Measurements from ENCODE around the gene TOMM5.

TOMM5 gene

DNA sequence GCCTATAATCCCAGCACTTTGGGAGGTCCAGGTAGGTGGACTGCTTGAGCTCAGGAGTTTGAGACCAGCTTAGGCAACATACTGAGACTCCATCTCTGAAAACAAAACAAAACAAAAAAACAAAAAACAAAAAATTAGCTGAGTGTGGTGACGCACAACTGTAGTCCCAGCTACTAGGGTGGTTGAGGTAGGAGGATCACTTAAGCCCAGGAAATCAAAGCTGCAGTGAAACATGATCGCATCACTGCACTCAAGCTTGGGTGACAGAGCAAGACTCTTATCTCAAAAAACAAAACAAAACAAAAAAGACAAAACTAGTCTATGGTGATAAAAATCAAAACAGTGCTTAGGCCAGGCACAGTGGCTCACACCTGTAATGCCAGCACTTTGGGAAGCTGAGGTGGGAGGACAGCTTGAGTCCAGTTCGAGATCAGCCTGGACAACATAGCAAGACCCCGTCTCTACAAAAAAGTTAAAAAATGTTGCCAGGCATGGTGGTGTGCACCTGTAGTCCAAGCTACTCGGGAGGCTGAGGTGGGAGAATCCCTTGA is 45.0 kb downstream of the TOMM5 start:
- Histone ChIP-seq H3K9me3 (no peaks in the 10 kb centered on the region), H3K4me1 (no peaks in the 10 kb centered on the region), H3K27me3 (no peaks in the 10 kb centered on the region), H3K36me3 (peaks cover 8% of the 10 kb centered on the region), H3K4me3 (ENCODE audit: low read depth, low read length) (no peak overlapping the region)
- TF ChIP-seq, protein P1, sequence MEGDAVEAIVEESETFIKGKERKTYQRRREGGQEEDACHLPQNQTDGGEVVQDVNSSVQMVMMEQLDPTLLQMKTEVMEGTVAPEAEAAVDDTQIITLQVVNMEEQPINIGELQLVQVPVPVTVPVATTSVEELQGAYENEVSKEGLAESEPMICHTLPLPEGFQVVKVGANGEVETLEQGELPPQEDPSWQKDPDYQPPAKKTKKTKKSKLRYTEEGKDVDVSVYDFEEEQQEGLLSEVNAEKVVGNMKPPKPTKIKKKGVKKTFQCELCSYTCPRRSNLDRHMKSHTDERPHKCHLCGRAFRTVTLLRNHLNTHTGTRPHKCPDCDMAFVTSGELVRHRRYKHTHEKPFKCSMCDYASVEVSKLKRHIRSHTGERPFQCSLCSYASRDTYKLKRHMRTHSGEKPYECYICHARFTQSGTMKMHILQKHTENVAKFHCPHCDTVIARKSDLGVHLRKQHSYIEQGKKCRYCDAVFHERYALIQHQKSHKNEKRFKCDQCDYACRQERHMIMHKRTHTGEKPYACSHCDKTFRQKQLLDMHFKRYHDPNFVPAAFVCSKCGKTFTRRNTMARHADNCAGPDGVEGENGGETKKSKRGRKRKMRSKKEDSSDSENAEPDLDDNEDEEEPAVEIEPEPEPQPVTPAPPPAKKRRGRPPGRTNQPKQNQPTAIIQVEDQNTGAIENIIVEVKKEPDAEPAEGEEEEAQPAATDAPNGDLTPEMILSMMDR (IDR thresholded peaks at IDR 0.05; ENCODE audit: low read depth, low read length): no peak
- DNase-seq: no peak

DNA sequence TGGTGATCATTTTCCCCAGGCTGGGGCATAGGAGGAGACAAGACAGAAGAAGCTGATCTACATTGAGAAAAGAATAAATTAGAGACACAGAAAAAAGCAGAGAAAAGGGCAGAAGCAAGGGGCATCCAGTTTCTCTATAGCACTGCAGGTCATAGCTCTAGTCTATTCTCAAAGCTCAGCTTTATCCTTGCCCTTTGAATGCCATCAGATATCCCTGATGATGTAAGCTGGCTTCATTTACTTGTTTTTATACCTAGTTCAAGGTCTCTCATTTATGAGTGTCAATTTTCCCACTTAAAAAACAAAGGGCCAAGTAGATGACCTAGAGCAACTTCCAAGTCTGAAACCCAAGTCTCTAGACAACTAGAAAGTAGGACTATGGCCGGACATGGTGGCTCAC is 48.9 kb downstream of the TOMM5 start:
- peaks cover 36% of the 10 kb centered on the region for H3K36me3 ChIP-seq
- no peaks in the 10 kb centered on the region for H3K9me3 ChIP-seq
- DNase-seq: no peak
- H3K27me3 ChIP-seq: no peaks in the 10 kb centered on the region
- TF ChIP-seq, protein P1 (IDR thresholded peaks at IDR 0.05; ENCODE audit: low read depth, low read length): no peak
- H3K4me3 ChIP-seq (ENCODE audit: low read depth, low read length): no peak overlapping the region
- no peaks in the 10 kb centered on the region for H3K4me1 ChIP-seq

DNA sequence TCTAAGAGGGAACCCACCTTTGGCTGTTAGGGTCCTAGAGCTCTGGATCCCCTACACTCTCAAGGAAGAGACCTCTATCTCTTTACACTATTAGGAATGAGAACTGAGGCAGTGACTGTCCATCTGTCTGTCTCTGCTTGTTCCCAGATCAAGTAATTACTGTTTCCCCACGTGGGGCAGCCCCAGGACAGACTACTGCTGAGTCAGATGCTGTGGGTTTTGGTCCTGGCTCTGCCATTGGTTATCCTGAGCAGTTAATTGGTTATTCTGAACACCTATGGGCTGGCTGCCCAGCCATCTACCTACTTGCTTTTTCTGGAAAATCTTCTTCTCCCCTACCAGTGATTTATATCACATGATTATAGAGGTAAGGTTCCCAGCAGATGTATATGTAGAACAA is 49.5 kb downstream of the TOMM5 start:
- DNase-seq: no peak
- H3K36me3 ChIP-seq: peaks cover 41% of the 10 kb centered on the region
- H3K4me1 ChIP-seq: no peaks in the 10 kb centered on the region

DNA sequence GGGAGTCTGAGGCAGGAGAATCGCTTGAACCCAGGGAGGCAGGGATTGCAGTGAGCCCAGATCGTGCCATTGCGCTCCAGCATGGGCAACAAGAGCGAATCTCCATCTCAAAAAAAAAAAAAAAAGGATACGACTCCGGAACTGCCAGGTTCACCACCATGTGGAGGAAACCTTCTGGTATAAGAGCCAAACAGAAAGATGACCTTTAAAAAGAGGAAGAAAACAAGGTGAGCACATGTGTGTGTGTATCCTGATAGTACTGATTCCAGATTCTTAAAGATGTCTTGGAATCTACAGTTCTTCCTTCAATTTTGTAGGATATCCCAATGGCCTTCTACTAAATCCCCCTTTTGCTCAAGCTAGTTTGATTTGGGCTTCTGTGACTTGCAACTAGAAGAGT is 49.9 kb downstream of the TOMM5 start:
- TF ChIP-seq, protein P1 (IDR thresholded peaks at IDR 0.05; ENCODE audit: low read depth, low read length): no peak
- H3K4me3 ChIP-seq (ENCODE audit: low read depth, low read length): no peak overlapping the region
- no peaks in the 10 kb centered on the region for H3K4me1 ChIP-seq
- no peaks in the 10 kb centered on the region for H3K9me3 ChIP-seq
- H3K36me3 ChIP-seq: peaks cover 45% of the 10 kb centered on the region
- DNase-seq: no peak
- H3K27me3 ChIP-seq: no peaks in the 10 kb centered on the region

More for the DNA sequence above, 49.5 kb downstream of the TOMM5 start:
- Histone ChIP-seq H3K27me3 (no peaks in the 10 kb centered on the region), H3K9me3 (no peaks in the 10 kb centered on the region), H3K4me3 (ENCODE audit: low read depth, low read length) (no peak overlapping the region)
- TF ChIP-seq, protein P1 (IDR thresholded peaks at IDR 0.05; ENCODE audit: low read depth, low read length): no peak

DNA sequence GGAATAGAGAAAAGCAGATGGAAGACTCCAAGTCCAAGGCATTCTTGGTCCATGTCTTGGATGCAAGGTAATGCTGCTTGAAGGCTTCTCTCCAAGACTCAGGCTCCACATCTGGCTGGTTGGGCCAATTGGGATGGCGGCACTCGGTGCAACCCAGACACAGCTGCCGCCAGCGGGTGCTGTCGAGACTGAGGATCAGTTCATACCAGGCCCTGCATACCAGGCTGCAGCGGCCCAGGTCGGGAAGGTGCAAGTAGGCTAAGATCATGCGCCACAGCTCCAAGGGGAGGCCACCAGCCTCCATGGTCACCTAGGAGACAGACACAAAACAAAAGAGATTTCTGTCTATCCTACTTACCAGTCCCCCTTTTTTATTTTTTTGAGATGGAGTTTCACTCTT is 50.9 kb downstream of the TOMM5 start:
- TF ChIP-seq, protein P1 (IDR thresholded peaks at IDR 0.05; ENCODE audit: low read depth, low read length): no peak

DNA sequence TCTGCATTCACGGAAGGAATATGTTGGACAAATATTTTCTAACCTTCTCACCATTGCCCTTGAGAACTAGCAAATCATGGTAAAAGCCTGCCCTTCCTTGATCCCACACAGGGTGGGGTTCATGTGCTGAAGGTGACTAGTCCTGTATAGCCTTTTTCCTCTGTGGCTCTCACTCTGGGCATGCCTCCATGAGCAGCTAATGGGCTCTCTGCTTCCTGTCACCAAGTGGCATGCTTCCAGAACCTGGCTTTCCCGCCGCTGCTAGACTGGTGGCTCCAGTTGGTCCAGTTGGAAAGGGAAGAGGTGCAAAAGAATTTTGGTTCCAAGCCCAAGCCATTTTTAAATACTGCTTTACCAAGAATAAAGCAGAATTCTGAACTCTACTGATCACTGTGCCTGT is 51.8 kb downstream of the TOMM5 start:
- no peak for DNase-seq
- peaks cover 61% of the 10 kb centered on the region for H3K36me3 ChIP-seq
- H3K4me3 ChIP-seq (ENCODE audit: low read depth, low read length): no peak overlapping the region
- no peaks in the 10 kb centered on the region for H3K9me3 ChIP-seq
- no peaks in the 10 kb centered on the region for H3K27me3 ChIP-seq
- no peaks in the 10 kb centered on the region for H3K4me1 ChIP-seq
- TF ChIP-seq, protein P1 (IDR thresholded peaks at IDR 0.05; ENCODE audit: low read depth, low read length): no peak

More for the DNA sequence above, 50.9 kb downstream of the TOMM5 start:
- H3K4me1 ChIP-seq: no peaks in the 10 kb centered on the region
- no peak overlapping the region for H3K4me3 ChIP-seq (ENCODE audit: low read depth, low read length)
- H3K9me3 ChIP-seq: no peaks in the 10 kb centered on the region
- H3K36me3 ChIP-seq: peaks cover 55% of the 10 kb centered on the region
- DNase-seq: no peak
- no peaks in the 10 kb centered on the region for H3K27me3 ChIP-seq

All from BE2C (cell line).